GM19035 (cell line): ENCODE results near the gene ADAMTS20.
"Not testable (repeated sequence)": the region's sequence is repeated elsewhere in the genome, so short reads cannot be mapped to it uniquely, and the experiment has no call there.

Experiments
- ATAC-seq: cut with Tn5 transposase; IDR thresholded peaks from one replicate; pipeline ENCODE4 v1.9.1; 2021; ENCODE audit not compliant: unreplicated experiment

Gene ADAMTS20

GRCh38 chr12:43551971-43552559, at the start of gene ADAMTS20:
TSS of gene ADAMTS20 (minus strand) at chr12:43552203. CDS start at chr12:43551921, 282 bp downstream.
- no peak for ATAC-seq

- ATAC-seq, result no peak
These were observed 47.7 kb upstream of the ADAMTS20 start for GRCh38 chr12:43599708-43600107.

- no peak for ATAC-seq
These were observed 47.1 kb upstream of the ADAMTS20 start for GRCh38 chr12:43599066-43599465.

GRCh38 chr12:43590307-43590706, 38.3 kb upstream of the ADAMTS20 start:
- no peak for ATAC-seq

- ATAC-seq, result no peak
These were observed 34.7 kb upstream of the ADAMTS20 start for GRCh38 chr12:43586646-43587245.

- ATAC-seq, result no peak
These were observed 33.7 kb upstream of the ADAMTS20 start for GRCh38 chr12:43585676-43586075.

GRCh38 chr12:43580601-43581000, 28.6 kb upstream of the ADAMTS20 start:
- no peak for ATAC-seq

GRCh38 chr12:43579206-43579605, 27.2 kb upstream of the ADAMTS20 start:
- ATAC-seq, result no peak

- no peak for ATAC-seq
These were observed 26.8 kb upstream of the ADAMTS20 start for GRCh38 chr12:43578782-43579181.

GRCh38 chr12:43577381-43577780, 25.4 kb upstream of the ADAMTS20 start:
- ATAC-seq, result no peak

GRCh38 chr12:43576162-43576561, 24.2 kb upstream of the ADAMTS20 start:
- ATAC-seq, result no peak

- no peak for ATAC-seq
These were observed 19.9 kb upstream of the ADAMTS20 start for GRCh38 chr12:43571885-43572284.

- ATAC-seq, result no peak
These were observed 4.1 kb upstream of the ADAMTS20 start for GRCh38 chr12:43556057-43556456.

- no peak for ATAC-seq
These were observed 578 bp downstream of the ADAMTS20 start for GRCh38 chr12:43551279-43551970.

- no peak for ATAC-seq
These were observed 1.2 kb downstream of the ADAMTS20 start for GRCh38 chr12:43550831-43551271.

GRCh38 chr12:43544703-43545102, 7.3 kb downstream of the ADAMTS20 start:
- ATAC-seq, result no peak

GRCh38 chr12:43540470-43540869, 11.5 kb downstream of the ADAMTS20 start:
- ATAC-seq, result no peak

- ATAC-seq, result not testable (repeated sequence)
These were observed 14.3 kb downstream of the ADAMTS20 start for GRCh38 chr12:43537675-43538074.

- no peak for ATAC-seq
These were observed 36.0 kb downstream of the ADAMTS20 start for GRCh38 chr12:43516045-43516444.

GRCh38 chr12:43501703-43502102, 50.3 kb downstream of the ADAMTS20 start:
- ATAC-seq, result no peak

GRCh38 chr12:43493261-43493797, 58.7 kb downstream of the ADAMTS20 start:
- no peak for ATAC-seq
